Thoracic aorta (tissue), 2 donors: ENCODE results near the gene FAM53B. TPM values are rescaled to one million over a fixed set of nuclear protein-coding genes. Genes with fewer than 3 reads are reported as not detected.

Experiments
- ATAC-seq: fragments of 150-250 bp; one replicate; pipeline ENCODE4 v1.8.0; 2017; ENCODE audit warnings: low read depth; ENCODE audit not compliant: insufficient number of reproducible peaks, low FRiP score
- DNase-seq: peaks from one replicate; pipeline ENCODE4 v3.0.0-alpha.2; 2020; ENCODE audit warnings: low spot score
- H3K27ac ChIP-seq, 2 donors: fragments of 200-600 bp; sonication (generic); 1 replicate in 1 of 2; 2 replicates in 1 of 2; pipeline ENCODE4 v1.5.1; 2016; ENCODE audit warnings: mild to moderate bottlenecking in 2 of 2, moderate library complexity in 2 of 2
- H3K27me3 ChIP-seq: fragments of 200-600 bp; sonication (generic); replicated peaks from 2 replicates; pipeline ENCODE4 v1.6.0; 2016; ENCODE audit warnings: mild to moderate bottlenecking; ENCODE audit not compliant: insufficient read depth
- H3K36me3 ChIP-seq: fragments of 200-600 bp; sonication (generic); one replicate; pipeline ENCODE4 v1.5.1; 2016
- H3K4me1 ChIP-seq, 2 donors: fragments of 200-600 bp; sonication (generic); 1 replicate in 1 of 2; 2 replicates in 1 of 2; pipeline versions ENCODE4 v1.5.1 to v1.6.0; 2016; ENCODE audit warnings: low read depth in 2 of 2, mild to moderate bottlenecking in 1 of 2; ENCODE audit not compliant: control insufficient read depth in 1 of 2
- H3K4me3 ChIP-seq: fragments of 200-600 bp; sonication (generic); 2 replicates; pipeline ENCODE4 v1.5.1; 2016; ENCODE audit warnings: mild to moderate bottlenecking
- H3K9me3 ChIP-seq: fragments of 200-600 bp; sonication (generic); 2 replicates; pipeline ENCODE4 v1.5.1; 2016
- CTCF ChIP-seq: fragments of 200-600 bp; sonication (generic); IDR thresholded peaks from one replicate; pipeline ENCODE4 v1.5.1; 2019; ENCODE audit warnings: antibody characterized with exemption
- total RNA-seq, 2 donors: library from RNA; depleted of rRNA; stranded (reverse); fragments of >200 nt; gene quantifications; one replicate each; pipeline versions ENCODE4 v1.1.0 to v1.2.3, GENCODE V29; 2016

The FAM53B gene
- total RNA-seq, 2 donors from 2014 or later: 26.6 to 49.5 TPM

GRCh38 chr10:124639206-124639605 is 105.0 kb downstream of the FAM53B start:
- Histone ChIP-seq H3K4me3 (no peak overlapping the region), H3K9me3 (no peaks in the 10 kb centered on the region), H3K4me1 (peaks cover 7 to 22% of the 10 kb centered on the region in 2 donors), H3K36me3 (no peaks in the 10 kb centered on the region), H3K27me3 (no peaks in the 10 kb centered on the region), H3K27ac (no peak overlapping the region)
- no peak for TF ChIP-seq CTCF
- no peak for ATAC-seq
- DNase-seq: no peak

- no peaks in the 10 kb centered on the region for H3K27me3 ChIP-seq
- DNase-seq (no peak), ATAC-seq (no peak)
- H3K4me3 ChIP-seq: no peak overlapping the region
- H3K27ac ChIP-seq: no peak overlapping the region
- no peaks in the 10 kb centered on the region for H3K36me3 ChIP-seq
- no peak for TF ChIP-seq CTCF
- H3K9me3 ChIP-seq: no peaks in the 10 kb centered on the region
- peaks cover 7 to 24% of the 10 kb centered on the region in 2 donors for H3K4me1 ChIP-seq
Observed at GRCh38 chr10:124637746-124638145, 106.4 kb downstream of the FAM53B start.

GRCh38 chr10:124637091-124637700 is 107.0 kb downstream of the FAM53B start:
- H3K27me3 ChIP-seq: no peaks in the 10 kb centered on the region
- no peak for ATAC-seq
- no peaks in the 10 kb centered on the region for H3K36me3 ChIP-seq
- TF ChIP-seq CTCF: no peak
- no peak overlapping the region for H3K27ac ChIP-seq
- DNase-seq: no peak
- peaks cover 8 to 25% of the 10 kb centered on the region in 2 donors for H3K4me1 ChIP-seq
- no peaks in the 10 kb centered on the region for H3K9me3 ChIP-seq
- H3K4me3 ChIP-seq: no peak overlapping the region

GRCh38 chr10:124636271-124636995 is 107.7 kb downstream of the FAM53B start:
- no peak for TF ChIP-seq CTCF
- ATAC-seq (no peak), DNase-seq (no peak)
- Histone ChIP-seq H3K36me3 (no peaks in the 10 kb centered on the region), H3K27ac (no peak overlapping the region), H3K4me1 (peaks cover 13 to 25% of the 10 kb centered on the region in 2 donors), H3K4me3 (no peak overlapping the region), H3K27me3 (no peaks in the 10 kb centered on the region), H3K9me3 (no peaks in the 10 kb centered on the region)

GRCh38 chr10:124632566-124632965 is 111.6 kb downstream of the FAM53B start:
- no peak overlapping the region for H3K27ac ChIP-seq
- no peaks in the 10 kb centered on the region for H3K9me3 ChIP-seq
- ATAC-seq: no peak
- no peaks in the 10 kb centered on the region for H3K36me3 ChIP-seq
- no peak for DNase-seq
- no peak for TF ChIP-seq CTCF
- peaks cover 28 to 55% of the 10 kb centered on the region in 2 donors for H3K4me1 ChIP-seq
- H3K4me3 ChIP-seq: no peak overlapping the region
- no peaks in the 10 kb centered on the region for H3K27me3 ChIP-seq
